Measurements from ENCODE around the gene PRDM16. TPM values are rescaled to one million over a fixed set of nuclear protein-coding genes. Genes with fewer than 3 reads are reported as not detected.

The PRDM16 gene
- total and polyA plus RNA-seq, 2 of the 13 experiments (the other 11 are each of a cell fraction or from before 2014, with no cell fraction given): 0.15 to 0.81 TPM

GRCh38 chr1:3293563-3294080 is 224.6 kb downstream of the PRDM16 start (continued):
- TF ChIP-seq ZBTB20 (CRISPR knock-in tag; IDR thresholded peaks at IDR 0.05; ENCODE audit: borderline replicate concordance, low read depth): no peak
- 0 out of 2 replicates have a peak, but pooled peaks have one; percentile 0 for TF ChIP-seq SALL1 (CRISPR knock-in tag; IDR thresholded peaks at IDR 0.05)
- no peak for TF ChIP-seq SP1 (IDR thresholded peaks at IDR 0.05)
- TF ChIP-seq SP1 (CRISPR knock-in tag; IDR thresholded peaks at IDR 0.05): no peak
- 0 out of 2 replicates have a peak, but pooled peaks have one; percentile 6 for TF ChIP-seq GLI4 (CRISPR knock-in tag; IDR thresholded peaks at IDR 0.05; ENCODE audit: borderline replicate concordance)
- no peak for TF ChIP-seq PRDM15 (CRISPR knock-in tag; IDR thresholded peaks at IDR 0.05)
- no peak for TF ChIP-seq TRIM22 (IDR thresholded peaks at IDR 0.05)
- peak; percentile 15; the same call in 1 of the 2 replicates for TF ChIP-seq ZNF609 (CRISPR knock-in tag; IDR thresholded peaks at IDR 0.05; ENCODE audit: borderline replicate concordance)
- TF ChIP-seq DRAP1 (CRISPR knock-in tag; IDR thresholded peaks at IDR 0.05): no peak; the same call in 1 of the 2 replicates
- no peak for TF ChIP-seq HNRNPL (IDR thresholded peaks at IDR 0.05; ENCODE audit: low read depth, low read length)
- no peak for TF ChIP-seq DDIT3 (CRISPR knock-in tag; IDR thresholded peaks at IDR 0.05)
- no peak for TF ChIP-seq ELF4 (CRISPR knock-in tag; IDR thresholded peaks at IDR 0.05; ENCODE audit: borderline replicate concordance)
- 0 out of 2 replicates have a peak, but pooled peaks have one; percentile 18 for TF ChIP-seq ZNF607 (CRISPR knock-in tag; IDR thresholded peaks at IDR 0.05; ENCODE audit: borderline replicate concordance)
- no peak for TF ChIP-seq TAF15 (IDR thresholded peaks at IDR 0.05; ENCODE audit: low read depth, low read length, poor library complexity, severe bottlenecking)
- TF ChIP-seq ZMYM4 (CRISPR knock-in tag; IDR thresholded peaks at IDR 0.05): no peak
- 0 out of 2 replicates have a peak, but pooled peaks have one; percentile 23 for TF ChIP-seq TBX2 (CRISPR knock-in tag; IDR thresholded peaks at IDR 0.05; ENCODE audit: borderline replicate concordance)
- TF ChIP-seq ISX (CRISPR knock-in tag; conservative IDR thresholded peaks at IDR 0.05): no peak
- TF ChIP-seq ZNF224 (CRISPR knock-in tag; IDR thresholded peaks at IDR 0.05): no peak
